Liver (tissue), 9 donors: ENCODE data around the gene PITPNB. TPM values are rescaled to one million over a fixed set of nuclear protein-coding genes. Genes with fewer than 3 reads are reported as not detected.

Source experiments
- DNase-seq: peaks from one replicate; pipeline ENCODE4 v3.0.0-alpha.2; 2017; ENCODE audit warnings: low spot score
- H3K27ac ChIP-seq, 2 donors: one replicate each; pipeline ENCODE4 v1.7.0; 2013; ENCODE audit warnings: inconsistent platforms in 2 of 2, low read length in 2 of 2, control low read depth in 1 of 2, low read depth in 1 of 2, mild to moderate bottlenecking in 1 of 2
- H3K27me3 ChIP-seq, 4 donors: one replicate each; pipeline versions ENCODE4 v1.6.1 to v1.7.0; 2013; ENCODE audit warnings: low read length in 3 of 4, inconsistent platforms in 1 of 4, mild to moderate bottlenecking in 1 of 4, moderate library complexity in 1 of 4; ENCODE audit not compliant: control insufficient read depth in 4 of 4, insufficient read depth in 4 of 4
- H3K36me3 ChIP-seq, 4 donors: one replicate each; pipeline versions ENCODE4 v1.6.1 to v1.7.0; 2013; ENCODE audit warnings: low read length in 3 of 4, mild to moderate bottlenecking in 3 of 4, low read depth in 1 of 4, moderate library complexity in 1 of 4; ENCODE audit not compliant: control insufficient read depth in 4 of 4, insufficient read depth in 3 of 4
- H3K4me1 ChIP-seq, 4 donors: one replicate each; pipeline versions ENCODE4 v1.6.1 to v1.7.0; 2013; ENCODE audit warnings: low read length in 3 of 4, mild to moderate bottlenecking in 3 of 4, moderate library complexity in 1 of 4; ENCODE audit not compliant: control insufficient read depth in 4 of 4, insufficient read depth in 4 of 4
- H3K4me3 ChIP-seq, 3 donors: one replicate each; pipeline versions ENCODE4 v1.6.1 to v1.7.0; 2013; ENCODE audit warnings: low read length in 3 of 3, control low read depth in 1 of 3, low read depth in 1 of 3, mild to moderate bottlenecking in 1 of 3
- H3K9ac ChIP-seq, 2 donors: one replicate each; pipeline ENCODE4 v1.7.0; 2013; ENCODE audit warnings: low read length in 2 of 2, mild to moderate bottlenecking in 2 of 2, moderate library complexity in 2 of 2, control low read depth in 1 of 2, low read depth in 1 of 2
- H3K9me3 ChIP-seq, 4 donors: one replicate each; pipeline versions ENCODE4 v1.6.1 to v1.7.0; 2013; ENCODE audit warnings: low read length in 3 of 4; ENCODE audit not compliant: control insufficient read depth in 4 of 4
- EGR1 ChIP-seq, 2 donors: IDR thresholded peaks; 2 replicates each; pipeline ENCODE4 v1.6.1; 2016 to 2018; ENCODE audit warnings: antibody characterized with exemption in 2 of 2, low read depth in 2 of 2
- FOXA1 ChIP-seq: IDR thresholded peaks from 2 replicates; pipeline ENCODE4 v1.6.1; 2016; ENCODE audit warnings: antibody characterized with exemption
- FOXA2 ChIP-seq: IDR thresholded peaks from 2 replicates; pipeline ENCODE4 v1.6.1; 2016; ENCODE audit warnings: antibody characterized with exemption
- GABPA ChIP-seq, 2 donors: IDR thresholded peaks in 1 of 2; conservative IDR thresholded peaks in 1 of 2; 2 replicates each; pipeline ENCODE4 v1.6.1; 2016; ENCODE audit warnings: antibody characterized with exemption in 2 of 2, mild to moderate bottlenecking in 1 of 2, moderate library complexity in 1 of 2
- HNF4A ChIP-seq, 2 donors: conservative IDR thresholded peaks; 2 replicates each; pipeline ENCODE4 v1.6.1; 2016; ENCODE audit warnings: antibody characterized with exemption in 2 of 2, mild to moderate bottlenecking in 2 of 2
- HNF4G ChIP-seq: IDR thresholded peaks from 2 replicates; pipeline ENCODE4 v1.6.1; 2016; ENCODE audit warnings: antibody characterized with exemption
- JUND ChIP-seq, 2 donors: IDR thresholded peaks; 2 replicates each; pipeline ENCODE4 v1.6.1; 2016; ENCODE audit warnings: antibody characterized with exemption in 2 of 2
- NR2F2 ChIP-seq: IDR thresholded peaks from 2 replicates; pipeline ENCODE4 v1.6.1; 2016; ENCODE audit warnings: antibody characterized with exemption
- RAD21 ChIP-seq, 2 donors: IDR thresholded peaks; 2 replicates each; pipeline ENCODE4 v1.6.1; 2016; ENCODE audit warnings: antibody characterized with exemption in 2 of 2, mild to moderate bottlenecking in 2 of 2
- RXRA ChIP-seq, 2 donors: IDR thresholded peaks; 2 replicates each; pipeline ENCODE4 v1.6.1; 2017 to 2018; ENCODE audit warnings: antibody characterized with exemption in 2 of 2, mild to moderate bottlenecking in 1 of 2
- SP1 ChIP-seq: IDR thresholded peaks from 2 replicates; pipeline ENCODE4 v1.6.1; 2018; ENCODE audit warnings: antibody characterized with exemption, mild to moderate bottlenecking
- TAF1 ChIP-seq: conservative IDR thresholded peaks from 2 replicates; pipeline ENCODE4 v1.6.1; 2016; ENCODE audit warnings: antibody characterized with exemption, mild to moderate bottlenecking
- YY1 ChIP-seq: IDR thresholded peaks from 2 replicates; pipeline ENCODE4 v1.6.1; 2016; ENCODE audit warnings: antibody characterized with exemption, mild to moderate bottlenecking
- WGBS: extraction: QIAGEN DNeasy Blood & Tissue Kit; methylation state at CpG from one replicate; pipeline ENCODE4 v1.1.7; 2013; 5-methylcytosine and 5-hydroxymethylcytosine counted together
- polyA plus RNA-seq, 2 donors: library from polyadenylated mRNA; stranded (reverse) in 1 of 2; unstranded in 1 of 2; fragments of 200-250 nt in 1 of 2; fragments of >200 nt in 1 of 2; fragmentation: Nextera tagmentation in 1 of 2; extraction: Ambion mirVana in 1 of 2; gene quantifications; one replicate each; pipeline versions ENCODE4 v1.2.1 to v1.2.3, GENCODE V29; 2013 to 2015
- total RNA-seq, 2 donors: library from RNA; depleted of rRNA; stranded (reverse); fragments of >200 nt; gene quantifications; one replicate each; pipeline ENCODE4 v1.2.3, GENCODE V29; 2014
- TF ChIP-seq, protein P1 (sequence below): fragments of 150-350 bp; IDR thresholded peaks from 2 replicates; pipeline ENCODE4 v1.5.1; 2017; ENCODE audit warnings: improper control_type of control experiment, low read depth, low read length; ENCODE audit not compliant: missing input control
- TF ChIP-seq, protein P2 (sequence below): IDR thresholded peaks from 2 replicates; pipeline ENCODE4 v1.6.1; 2016; ENCODE audit warnings: antibody characterized with exemption
- TF ChIP-seq, protein P3 (sequence below): IDR thresholded peaks from 2 replicates; pipeline ENCODE4 v1.6.1; 2016; ENCODE audit warnings: antibody characterized with exemption
- TF ChIP-seq, protein P4 (sequence below): IDR thresholded peaks from 2 replicates; pipeline ENCODE4 v1.6.1; 2016; ENCODE audit warnings: antibody characterized with exemption
- TF ChIP-seq, protein P5 (sequence below): IDR thresholded peaks from 2 replicates; pipeline ENCODE4 v1.6.1; 2016; ENCODE audit warnings: antibody characterized with exemption, mild to moderate bottlenecking
- donor health status: healthy.
- donor health status: healthy.
- donor health status: healthy.
- donor health status: healthy.
- donor health status: healthy.

PITPNB gene
- total and polyA plus RNA-seq, 4 donors = 18.4 to 57.4 (median 34.4) TPM

DNA sequence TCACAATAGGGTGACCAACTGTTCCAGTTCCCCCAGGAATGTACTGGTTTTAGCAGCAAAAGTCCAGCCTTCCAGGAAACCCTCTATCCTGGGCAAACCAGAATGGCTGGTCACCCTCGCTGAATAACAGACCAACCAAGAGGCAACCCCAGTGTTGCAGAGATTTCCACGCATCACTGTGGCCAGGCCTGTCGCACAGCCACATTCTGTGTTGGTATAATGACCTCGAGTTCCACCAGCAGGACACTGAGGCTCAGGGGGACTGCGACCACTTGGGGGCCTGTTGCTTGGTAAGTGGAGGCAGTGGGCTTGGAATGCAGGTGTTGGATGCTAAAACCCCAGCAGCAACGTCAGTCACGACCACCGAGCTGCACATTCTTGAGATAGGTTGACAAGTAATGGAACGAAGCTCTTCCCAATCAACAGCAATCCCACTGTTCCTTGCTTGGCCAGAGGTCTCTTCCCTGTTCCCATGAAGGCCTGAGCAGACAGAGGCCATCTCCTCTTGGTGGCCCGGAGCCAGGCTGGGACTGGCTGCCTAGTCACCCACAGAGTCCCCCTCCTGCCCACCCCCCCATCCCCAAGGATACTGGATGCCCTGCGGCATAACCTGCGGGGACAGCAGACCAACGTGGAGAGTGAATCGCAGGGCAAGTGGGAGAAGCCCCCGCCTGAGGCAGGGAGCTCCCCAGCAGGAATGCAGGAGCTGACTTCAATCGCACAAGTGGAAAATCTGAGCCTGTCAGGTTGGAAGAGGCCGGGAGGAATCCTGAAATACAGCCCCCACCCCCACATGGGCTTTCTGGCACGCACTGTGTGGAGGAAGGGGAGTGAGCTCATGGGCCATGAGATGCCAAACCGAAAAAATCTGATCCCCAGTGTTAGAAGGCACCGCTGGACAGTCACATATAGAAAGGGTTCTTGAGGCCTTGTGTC, 74.1 kb downstream of the PITPNB start:
- H3K4me3 ChIP-seq = no peak overlapping the region
- H3K9ac ChIP-seq = no peak overlapping the region
- H3K4me1 ChIP-seq = peaks cover 2 to 6% (median 6%) of the 10 kb centered on the region in 4 donors
- no peak for DNase-seq
- TF ChIP-seq GABPA (IDR thresholded peaks at IDR 0.05 in 1 of 2, conservative IDR thresholded peaks at IDR 0.05 in 1 of 2) (no peak), FOXA2 (no peak), YY1 (no peak), RXRA (IDR thresholded peaks at IDR 0.05) (no peak), SP1 (no peak), JUND (IDR thresholded peaks at IDR 0.05) (no peak), TAF1 (no peak), RAD21 (IDR thresholded peaks at IDR 0.05) (no peak), EGR1 (IDR thresholded peaks at IDR 0.05; ENCODE audit: low read depth in 2 of 2) (no peak), HNF4G (no peak), HNF4A (conservative IDR thresholded peaks at IDR 0.05) (no peak), NR2F2 (no peak), FOXA1 (no peak)
- TF ChIP-seq, protein P1, sequence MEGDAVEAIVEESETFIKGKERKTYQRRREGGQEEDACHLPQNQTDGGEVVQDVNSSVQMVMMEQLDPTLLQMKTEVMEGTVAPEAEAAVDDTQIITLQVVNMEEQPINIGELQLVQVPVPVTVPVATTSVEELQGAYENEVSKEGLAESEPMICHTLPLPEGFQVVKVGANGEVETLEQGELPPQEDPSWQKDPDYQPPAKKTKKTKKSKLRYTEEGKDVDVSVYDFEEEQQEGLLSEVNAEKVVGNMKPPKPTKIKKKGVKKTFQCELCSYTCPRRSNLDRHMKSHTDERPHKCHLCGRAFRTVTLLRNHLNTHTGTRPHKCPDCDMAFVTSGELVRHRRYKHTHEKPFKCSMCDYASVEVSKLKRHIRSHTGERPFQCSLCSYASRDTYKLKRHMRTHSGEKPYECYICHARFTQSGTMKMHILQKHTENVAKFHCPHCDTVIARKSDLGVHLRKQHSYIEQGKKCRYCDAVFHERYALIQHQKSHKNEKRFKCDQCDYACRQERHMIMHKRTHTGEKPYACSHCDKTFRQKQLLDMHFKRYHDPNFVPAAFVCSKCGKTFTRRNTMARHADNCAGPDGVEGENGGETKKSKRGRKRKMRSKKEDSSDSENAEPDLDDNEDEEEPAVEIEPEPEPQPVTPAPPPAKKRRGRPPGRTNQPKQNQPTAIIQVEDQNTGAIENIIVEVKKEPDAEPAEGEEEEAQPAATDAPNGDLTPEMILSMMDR = no peak
- TF ChIP-seq, protein P2, sequence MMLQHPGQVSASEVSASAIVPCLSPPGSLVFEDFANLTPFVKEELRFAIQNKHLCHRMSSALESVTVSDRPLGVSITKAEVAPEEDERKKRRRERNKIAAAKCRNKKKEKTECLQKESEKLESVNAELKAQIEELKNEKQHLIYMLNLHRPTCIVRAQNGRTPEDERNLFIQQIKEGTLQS = no peak
- TF ChIP-seq, protein P3, sequence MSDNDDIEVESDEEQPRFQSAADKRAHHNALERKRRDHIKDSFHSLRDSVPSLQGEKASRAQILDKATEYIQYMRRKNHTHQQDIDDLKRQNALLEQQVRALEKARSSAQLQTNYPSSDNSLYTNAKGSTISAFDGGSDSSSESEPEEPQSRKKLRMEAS = no peak
- TF ChIP-seq, protein P4, sequence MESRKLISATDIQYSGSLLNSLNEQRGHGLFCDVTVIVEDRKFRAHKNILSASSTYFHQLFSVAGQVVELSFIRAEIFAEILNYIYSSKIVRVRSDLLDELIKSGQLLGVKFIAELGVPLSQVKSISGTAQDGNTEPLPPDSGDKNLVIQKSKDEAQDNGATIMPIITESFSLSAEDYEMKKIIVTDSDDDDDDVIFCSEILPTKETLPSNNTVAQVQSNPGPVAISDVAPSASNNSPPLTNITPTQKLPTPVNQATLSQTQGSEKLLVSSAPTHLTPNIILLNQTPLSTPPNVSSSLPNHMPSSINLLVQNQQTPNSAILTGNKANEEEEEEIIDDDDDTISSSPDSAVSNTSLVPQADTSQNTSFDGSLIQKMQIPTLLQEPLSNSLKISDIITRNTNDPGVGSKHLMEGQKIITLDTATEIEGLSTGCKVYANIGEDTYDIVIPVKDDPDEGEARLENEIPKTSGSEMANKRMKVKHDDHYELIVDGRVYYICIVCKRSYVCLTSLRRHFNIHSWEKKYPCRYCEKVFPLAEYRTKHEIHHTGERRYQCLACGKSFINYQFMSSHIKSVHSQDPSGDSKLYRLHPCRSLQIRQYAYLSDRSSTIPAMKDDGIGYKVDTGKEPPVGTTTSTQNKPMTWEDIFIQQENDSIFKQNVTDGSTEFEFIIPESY = no peak
- TF ChIP-seq, protein P5, sequence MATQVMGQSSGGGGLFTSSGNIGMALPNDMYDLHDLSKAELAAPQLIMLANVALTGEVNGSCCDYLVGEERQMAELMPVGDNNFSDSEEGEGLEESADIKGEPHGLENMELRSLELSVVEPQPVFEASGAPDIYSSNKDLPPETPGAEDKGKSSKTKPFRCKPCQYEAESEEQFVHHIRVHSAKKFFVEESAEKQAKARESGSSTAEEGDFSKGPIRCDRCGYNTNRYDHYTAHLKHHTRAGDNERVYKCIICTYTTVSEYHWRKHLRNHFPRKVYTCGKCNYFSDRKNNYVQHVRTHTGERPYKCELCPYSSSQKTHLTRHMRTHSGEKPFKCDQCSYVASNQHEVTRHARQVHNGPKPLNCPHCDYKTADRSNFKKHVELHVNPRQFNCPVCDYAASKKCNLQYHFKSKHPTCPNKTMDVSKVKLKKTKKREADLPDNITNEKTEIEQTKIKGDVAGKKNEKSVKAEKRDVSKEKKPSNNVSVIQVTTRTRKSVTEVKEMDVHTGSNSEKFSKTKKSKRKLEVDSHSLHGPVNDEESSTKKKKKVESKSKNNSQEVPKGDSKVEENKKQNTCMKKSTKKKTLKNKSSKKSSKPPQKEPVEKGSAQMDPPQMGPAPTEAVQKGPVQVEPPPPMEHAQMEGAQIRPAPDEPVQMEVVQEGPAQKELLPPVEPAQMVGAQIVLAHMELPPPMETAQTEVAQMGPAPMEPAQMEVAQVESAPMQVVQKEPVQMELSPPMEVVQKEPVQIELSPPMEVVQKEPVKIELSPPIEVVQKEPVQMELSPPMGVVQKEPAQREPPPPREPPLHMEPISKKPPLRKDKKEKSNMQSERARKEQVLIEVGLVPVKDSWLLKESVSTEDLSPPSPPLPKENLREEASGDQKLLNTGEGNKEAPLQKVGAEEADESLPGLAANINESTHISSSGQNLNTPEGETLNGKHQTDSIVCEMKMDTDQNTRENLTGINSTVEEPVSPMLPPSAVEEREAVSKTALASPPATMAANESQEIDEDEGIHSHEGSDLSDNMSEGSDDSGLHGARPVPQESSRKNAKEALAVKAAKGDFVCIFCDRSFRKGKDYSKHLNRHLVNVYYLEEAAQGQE = no peak
- H3K27me3 ChIP-seq = no peaks in the 10 kb centered on the region
- H3K27ac ChIP-seq = no peak overlapping the region
- peaks cover 0 to 12% (median 6%) of the 10 kb centered on the region in 4 donors for H3K36me3 ChIP-seq
- 93% methylated on average over 20 of the region's 20 CpGs for WGBS
- H3K9me3 ChIP-seq = no peaks in the 10 kb centered on the region
